ENCODE results near the gene NDUFS5.
"Not testable (repeated sequence)": the region's sequence is repeated elsewhere in the genome, so short reads cannot be mapped to it uniquely, and the experiment has no call there.

NDUFS5 gene

DNA sequence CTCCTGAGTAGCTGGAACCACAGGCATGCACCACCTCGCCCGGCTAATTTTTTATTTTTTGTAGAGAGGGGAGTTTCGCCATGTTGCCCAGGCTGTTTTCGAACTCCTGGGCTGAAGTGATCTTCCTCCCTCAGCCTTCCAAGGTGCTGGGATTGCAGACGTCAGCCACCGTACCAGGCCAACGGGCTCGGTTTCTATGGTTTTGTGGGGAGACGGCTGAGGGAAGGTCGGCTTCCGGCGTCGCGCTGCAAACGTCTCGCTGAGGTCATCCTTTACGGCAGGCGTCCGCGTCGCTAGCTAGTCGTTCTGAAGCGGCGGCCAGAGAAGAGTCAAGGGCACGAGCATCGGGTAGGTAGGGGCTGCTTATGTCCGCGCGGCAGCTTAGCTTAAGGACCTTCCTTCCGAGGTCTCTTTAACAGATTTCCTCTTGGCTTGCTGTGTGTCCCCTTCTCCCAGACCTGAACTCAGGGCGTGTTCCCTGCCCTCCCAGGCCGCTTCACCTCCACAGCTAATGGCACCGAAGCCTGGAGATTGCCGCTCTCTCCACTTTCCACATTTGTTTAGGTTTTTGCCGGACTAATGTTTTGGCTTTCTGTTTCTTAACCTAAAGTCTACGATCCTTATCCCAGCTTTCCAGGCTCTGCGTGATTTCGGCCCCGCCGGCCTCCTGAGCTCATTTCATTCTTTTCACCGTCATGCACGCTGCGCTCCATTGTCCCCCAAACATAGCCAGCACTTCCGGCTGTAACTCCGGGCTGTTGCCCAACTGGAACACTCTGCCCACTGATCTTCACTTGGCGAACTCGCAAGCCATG is at the start of gene NDUFS5:
NDUFS5 (plus strand) TSS at position 300 of the 815 bp plus-strand sequence. CDS start 2,375 bp downstream, outside the sequence.
- peak; percentile 67 for DNase-seq (ENCODE audit: low read depth, low spot score)

GRCh38 chr1:38977399-38978244 is 48.5 kb upstream of the NDUFS5 start:
- DNase-seq (ENCODE audit: low read depth, low spot score), result not testable (repeated sequence)

GRCh38 chr1:38978245-38978542 is 48.0 kb upstream of the NDUFS5 start:
- DNase-seq (ENCODE audit: low read depth, low spot score), result not testable (repeated sequence)

DNA sequence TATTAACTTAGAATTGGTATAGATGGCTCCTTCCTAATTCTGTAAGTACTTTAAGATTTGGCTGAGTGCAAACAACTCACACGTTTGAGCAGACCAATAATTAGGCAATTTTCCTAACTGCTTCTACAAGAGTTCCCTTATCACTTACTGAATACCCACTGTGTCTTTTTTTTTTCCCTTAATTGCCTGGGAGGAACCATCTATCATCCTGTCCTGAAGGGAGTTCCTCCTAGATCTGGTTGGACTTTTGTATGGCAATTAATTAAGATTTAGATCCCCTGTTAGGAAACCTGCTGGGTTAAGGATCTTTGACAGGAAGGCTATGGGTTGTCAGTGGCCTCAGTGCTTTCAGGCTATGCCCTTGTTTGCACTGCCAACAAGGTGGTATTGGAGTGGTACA is 46.8 kb upstream of the NDUFS5 start:
- DNase-seq (ENCODE audit: low read depth, low spot score), result not testable (repeated sequence)

DNA sequence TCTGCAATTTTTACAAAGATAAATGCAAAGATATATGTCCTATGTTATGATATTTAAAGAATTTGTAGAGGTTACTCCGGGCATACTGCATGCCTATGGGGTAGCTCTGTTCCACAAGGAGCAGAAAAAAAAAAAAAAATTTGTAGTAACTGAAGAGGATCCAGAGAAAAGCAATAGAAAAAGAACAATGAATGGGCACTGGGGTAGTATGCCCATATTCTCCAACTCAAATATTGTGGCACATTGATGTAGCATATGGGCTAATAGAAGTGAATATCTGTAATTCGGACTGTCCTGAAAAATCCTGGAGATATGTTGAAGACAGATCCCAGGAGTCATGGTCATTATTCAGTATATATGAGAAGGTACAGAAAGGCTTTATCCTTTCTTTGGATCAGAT is 36.2 kb upstream of the NDUFS5 start:
- DNase-seq (ENCODE audit: low read depth, low spot score), result no peak

DNA sequence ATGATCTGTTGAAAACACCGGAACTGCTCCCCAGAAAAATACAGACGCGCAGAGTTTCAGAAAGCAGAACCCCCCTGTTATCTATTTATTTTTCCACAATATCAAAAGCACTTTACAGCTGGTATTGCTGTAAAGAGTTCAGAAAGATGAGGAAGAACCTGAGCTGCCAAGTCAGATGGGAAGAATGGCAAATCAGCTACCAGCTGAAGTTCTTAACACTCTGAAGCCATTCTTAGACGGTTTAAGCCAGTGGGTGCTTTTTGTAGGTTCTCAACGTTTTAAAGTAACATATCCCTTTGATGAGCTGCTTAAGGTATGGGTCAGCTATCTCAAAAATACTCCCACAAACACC is 35.8 kb upstream of the NDUFS5 start:
- DNase-seq (ENCODE audit: low read depth, low spot score), result no peak

GRCh38 chr1:38990738-38991637 is 35.2 kb upstream of the NDUFS5 start, which contains the start of gene AKIRIN1:
AKIRIN1 (plus strand) TSS chr1:38991276; CDS start chr1:38991381, 105 bp downstream.
- peak; percentile 85 for DNase-seq (ENCODE audit: low read depth, low spot score)

DNA sequence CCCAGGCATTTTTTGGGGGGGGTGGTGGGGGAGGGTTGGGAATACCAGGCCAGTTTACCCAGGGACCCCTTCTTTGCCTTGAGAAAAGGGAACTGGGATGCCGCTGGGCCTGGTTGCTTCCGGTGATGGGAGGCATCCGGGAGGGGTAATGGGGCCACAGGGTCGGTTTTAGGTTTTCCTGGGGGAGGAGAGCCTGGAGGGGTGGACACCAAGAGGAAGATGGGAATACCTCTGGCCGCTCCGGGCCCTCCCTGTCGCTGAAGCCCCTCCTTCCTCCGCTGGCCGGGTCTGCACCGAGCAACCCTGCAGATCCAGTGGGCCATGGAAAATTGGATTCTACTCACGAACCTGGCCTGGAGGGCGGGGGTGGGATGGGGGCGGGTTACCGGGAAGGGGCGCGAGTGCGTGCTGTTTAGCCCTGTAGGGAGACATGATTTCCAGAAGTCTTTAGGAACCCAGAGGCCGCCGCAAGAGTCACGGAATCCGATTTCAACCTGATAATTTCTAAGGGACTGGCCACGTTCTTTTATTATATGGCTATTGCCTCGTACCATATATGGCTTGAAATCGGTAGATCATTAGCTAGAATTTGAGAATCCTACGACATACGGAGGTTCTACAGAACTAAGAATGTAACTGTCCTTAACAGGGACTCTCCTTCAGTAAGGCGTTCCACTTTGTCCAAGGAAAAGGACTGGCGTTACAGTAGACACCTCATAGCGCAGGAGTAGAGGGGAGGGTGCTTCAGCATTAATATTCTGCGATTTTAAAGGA is 34.3 kb upstream of the NDUFS5 start:
- DNase-seq (ENCODE audit: low read depth, low spot score), result no peak

GRCh38 chr1:38992412-38993111 is 33.6 kb upstream of the NDUFS5 start:
- no peak for DNase-seq (ENCODE audit: low read depth, low spot score)

GRCh38 chr1:38994196-38994595 is 32.0 kb upstream of the NDUFS5 start:
- no peak for DNase-seq (ENCODE audit: low read depth, low spot score)

DNA sequence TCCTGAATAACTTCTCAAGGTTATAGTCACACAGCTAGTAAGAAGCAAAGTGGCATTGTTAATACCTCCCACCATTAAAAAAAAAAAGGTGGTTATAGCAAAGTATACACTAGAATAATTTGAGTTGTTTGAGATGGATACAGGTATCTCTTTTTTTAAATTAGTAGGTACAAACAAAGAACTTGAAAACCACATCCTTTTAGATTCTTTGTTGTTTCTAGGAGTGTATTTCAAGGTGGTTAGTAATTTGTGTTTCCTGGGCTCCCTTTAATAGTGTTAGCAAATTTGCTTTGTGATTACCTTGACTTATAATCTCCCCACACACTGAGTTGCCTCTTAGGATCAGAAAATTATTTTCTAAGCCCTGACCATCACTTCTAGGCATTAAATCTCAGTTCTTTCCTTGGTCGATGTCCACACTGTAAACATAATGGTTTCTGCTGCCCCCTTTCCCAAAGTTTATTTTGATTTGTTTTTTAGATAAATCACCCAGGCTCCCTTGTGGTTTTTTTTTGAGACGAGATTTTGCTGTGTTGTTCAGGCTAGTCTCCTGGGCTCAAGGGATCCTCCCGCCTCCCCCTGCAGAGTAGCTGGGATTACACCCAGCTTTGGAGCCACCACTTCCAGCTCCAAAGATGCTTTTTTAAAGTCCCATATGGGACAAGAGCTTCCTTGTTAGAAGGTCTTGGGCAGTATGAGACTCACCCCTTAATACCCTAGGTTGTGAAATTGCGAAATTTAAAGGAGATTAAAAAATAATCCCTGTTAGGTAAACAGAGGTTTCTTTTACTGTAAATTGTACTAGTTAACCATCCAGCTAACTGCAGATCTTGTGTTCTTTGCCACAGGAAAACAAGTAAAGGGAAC is 28.9 kb upstream of the NDUFS5 start:
- no peak for DNase-seq (ENCODE audit: low read depth, low spot score)

GRCh38 chr1:38997901-38998190 is 28.3 kb upstream of the NDUFS5 start:
- DNase-seq (ENCODE audit: low read depth, low spot score), result no peak

DNA sequence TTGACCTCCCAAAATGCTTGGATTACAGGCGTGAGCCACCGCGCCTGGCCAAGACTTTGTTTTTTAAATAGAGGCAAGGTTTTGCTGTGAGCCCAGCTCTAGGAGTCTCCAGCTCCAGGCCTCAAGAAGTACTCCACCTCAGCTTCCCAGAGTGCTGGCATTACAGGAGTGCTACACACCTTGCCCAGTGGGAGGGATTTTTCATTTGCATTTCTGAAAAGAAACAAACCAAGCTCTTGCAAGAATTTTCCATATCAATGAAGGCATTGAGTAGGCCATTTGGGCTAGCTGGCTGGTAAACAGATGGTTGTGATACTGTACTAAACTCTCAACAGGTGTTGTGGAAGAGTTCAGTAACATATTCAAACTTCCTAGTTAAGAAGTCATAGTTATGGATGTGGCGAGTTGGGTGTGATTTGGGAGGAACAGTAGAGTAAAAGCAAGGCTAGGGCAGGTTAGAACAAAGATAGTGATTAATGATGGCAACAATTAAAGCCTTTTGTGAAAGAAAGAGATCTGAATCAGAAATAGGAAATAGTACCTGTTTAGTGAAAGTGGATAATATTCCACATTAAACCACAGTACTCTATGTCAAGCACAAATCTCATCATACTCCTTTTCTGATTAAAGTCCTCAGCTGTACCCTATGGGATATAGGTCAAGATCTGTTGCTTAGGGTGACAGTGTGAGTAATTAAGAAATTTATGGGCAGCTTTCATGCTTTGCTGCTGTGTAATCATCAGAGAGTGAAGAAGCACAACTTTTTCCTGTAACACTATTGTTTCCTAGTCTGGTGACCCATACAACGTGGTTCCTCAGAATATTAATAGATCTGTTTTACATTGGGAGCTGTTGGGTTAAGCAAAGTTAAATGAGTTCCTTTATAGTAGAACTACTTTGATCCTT is 24.4 kb upstream of the NDUFS5 start:
- DNase-seq (ENCODE audit: low read depth, low spot score), result no peak

- DNase-seq (ENCODE audit: low read depth, low spot score), result no peak
Observed at GRCh38 chr1:39003281-39003680, 22.9 kb upstream of the NDUFS5 start.

DNA sequence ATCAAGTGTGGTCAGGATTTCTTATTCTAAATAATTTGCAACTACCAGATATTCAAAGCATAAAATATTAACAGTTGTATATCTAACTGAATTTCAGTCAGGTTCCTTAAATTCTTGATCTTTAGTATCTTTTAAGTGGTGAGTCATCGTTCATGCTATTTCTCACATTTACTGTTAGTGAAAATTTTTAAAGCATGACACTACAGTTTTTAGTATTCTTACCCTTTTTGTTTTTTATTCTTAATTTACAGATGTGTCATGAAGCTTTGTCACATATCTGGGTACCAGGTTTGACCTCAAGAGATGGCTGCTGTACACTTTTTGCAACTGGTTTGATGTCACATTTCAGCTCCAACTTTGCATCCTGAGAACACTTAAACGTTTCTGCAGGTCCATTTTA is 22.4 kb upstream of the NDUFS5 start:
- no peak for DNase-seq (ENCODE audit: low read depth, low spot score)

DNA sequence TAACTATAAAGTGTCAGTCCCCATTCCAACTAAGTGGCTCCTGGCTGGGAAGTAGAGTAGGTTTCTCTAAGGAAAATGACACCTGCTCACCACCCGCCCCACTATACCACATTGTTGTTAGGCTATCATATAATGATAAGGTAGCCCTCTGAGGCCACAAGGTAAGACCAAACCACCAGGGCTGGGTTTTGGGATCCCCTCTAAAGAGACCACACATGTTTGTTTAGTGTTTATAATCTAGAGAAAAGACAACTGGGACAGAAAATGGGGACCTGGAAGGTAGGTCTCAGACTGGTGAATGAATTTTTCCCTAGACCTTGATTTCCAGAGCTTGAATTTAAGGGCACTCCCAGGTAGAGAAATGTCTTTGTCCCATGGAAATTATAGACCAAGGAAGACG is 19.9 kb upstream of the NDUFS5 start:
- no peak for DNase-seq (ENCODE audit: low read depth, low spot score)

GRCh38 chr1:39006726-39007645 is 19.2 kb upstream of the NDUFS5 start:
- DNase-seq (ENCODE audit: low read depth, low spot score), result no peak

GRCh38 chr1:39014956-39015355 is 11.2 kb upstream of the NDUFS5 start:
- DNase-seq (ENCODE audit: low read depth, low spot score), result not testable (repeated sequence)

Data from smooth muscle cell of the brain vasculature (primary cell).